Inferior parietal cortex (tissue), 1 donor: ENCODE results near the gene TAGAP.
"Not testable (repeated sequence)": the region's sequence is repeated elsewhere in the genome, so short reads cannot be mapped to it uniquely, and the experiment has no call there.

Experiments
- DNase-seq: peaks from one replicate; pipeline ENCODE4 v3.0.0-alpha.2; 2016; ENCODE audit errors: extremely low spot score

TAGAP gene

GRCh38 chr6:159012201-159012600 is 32.6 kb downstream of the TAGAP start:
- no peak for DNase-seq

- not testable (repeated sequence) for DNase-seq
These were observed 34.7 kb downstream of the TAGAP start for GRCh38 chr6:159010037-159010612.

- no peak for DNase-seq
These were observed 36.0 kb downstream of the TAGAP start for GRCh38 chr6:159008656-159009288.

- DNase-seq = no peak
These were observed 37.3 kb downstream of the TAGAP start for GRCh38 chr6:159007510-159007909.

- no peak for DNase-seq
These were observed 39.4 kb downstream of the TAGAP start for GRCh38 chr6:159005436-159005835.

GRCh38 chr6:159004592-159004991 is 40.2 kb downstream of the TAGAP start:
- DNase-seq = no peak

GRCh38 chr6:159002432-159003155 is 42.2 kb downstream of the TAGAP start:
- no peak for DNase-seq

GRCh38 chr6:158999666-159000403 is 45.0 kb downstream of the TAGAP start, which contains the start of gene RSPH3:
RSPH3 (minus strand) TSS chr6:159000202; CDS start chr6:158999550, 652 bp downstream.
- DNase-seq = peak; percentile 94

- DNase-seq = no peak
These were observed 45.6 kb downstream of the TAGAP start for GRCh38 chr6:158999154-158999665.

GRCh38 chr6:158996856-158997255 is 47.9 kb downstream of the TAGAP start:
- no peak for DNase-seq

GRCh38 chr6:158993639-158994038 is 51.2 kb downstream of the TAGAP start:
- no peak for DNase-seq

- no peak for DNase-seq
These were observed 53.6 kb downstream of the TAGAP start for GRCh38 chr6:158991017-158991723.

GRCh38 chr6:158989711-158990110 is 55.1 kb downstream of the TAGAP start:
- DNase-seq = not testable (repeated sequence)

- DNase-seq = no peak
These were observed 56.3 kb downstream of the TAGAP start for GRCh38 chr6:158988477-158988876.

- no peak for DNase-seq
These were observed 57.1 kb downstream of the TAGAP start for GRCh38 chr6:158987657-158988056.
